ENCODE measurements around the gene SLC35E3. TPM values are rescaled to one million over a fixed set of nuclear protein-coding genes. Genes with fewer than 3 reads are reported as not detected.

The SLC35E3 gene
- total RNA-seq, 4 donors from 2014 or later, result 0.92 to 2.7 (median 1.6) TPM

GRCh38 chr12:68784015-68784414, 38.0 kb downstream of the SLC35E3 start:
- intact Hi-C loops (cut with DNase I; ENCODE audit: low total_unique reads) (no loop called here), in situ Hi-C loops (cut with MboI; ENCODE audit: low sequenced_read_pairs in 4 of 4) (no loop called here)
- H3K27ac ChIP-seq, result no peak overlapping the region
- no peak overlapping the region for H3K4me3 ChIP-seq
- H3K4me1 ChIP-seq, result peaks cover 3 to 4% of the 10 kb centered on the region in 2 donors
- no peak for TF ChIP-seq POLR2A (IDR thresholded peaks at IDR 0.05)
- no peak for TF ChIP-seq CTCF (IDR thresholded peaks at IDR 0.05 in 4 of 5, conservative IDR thresholded peaks at IDR 0.05 in 1 of 5)
- no peaks in the 10 kb centered on the region for H3K36me3 ChIP-seq
- peak; percentile 22 to 26 for ATAC-seq
- no peaks in the 10 kb centered on the region for H3K27me3 ChIP-seq
- H3K9me3 ChIP-seq, result no peaks in the 10 kb centered on the region
- no peak for DNase-seq

- intact Hi-C loops (cut with DNase I; ENCODE audit: low total_unique reads) (no loop called here), in situ Hi-C loops (cut with MboI; ENCODE audit: low sequenced_read_pairs in 4 of 4) (no loop called here)
- Histone ChIP-seq H3K27ac (no peak overlapping the region), H3K4me3 (no peak overlapping the region), H3K36me3 (no peaks in the 10 kb centered on the region), H3K4me1 (peaks cover 3 to 4% of the 10 kb centered on the region in 2 donors), H3K27me3 (no peaks in the 10 kb centered on the region), H3K9me3 (no peaks in the 10 kb centered on the region)
- no peak for DNase-seq
- ATAC-seq, result no peak
- TF ChIP-seq CTCF (IDR thresholded peaks at IDR 0.05 in 4 of 5, conservative IDR thresholded peaks at IDR 0.05 in 1 of 5) (no peak), POLR2A (IDR thresholded peaks at IDR 0.05) (no peak)
Measured at GRCh38 chr12:68785358-68785757, 39.4 kb downstream of the SLC35E3 start.

- in situ Hi-C loops (cut with MboI; ENCODE audit: low sequenced_read_pairs in 4 of 4), result no loop called here
- Histone ChIP-seq H3K4me3 (no peak overlapping the region), H3K36me3 (no peaks in the 10 kb centered on the region), H3K9me3 (no peaks in the 10 kb centered on the region), H3K27me3 (no peaks in the 10 kb centered on the region), H3K27ac (no peak overlapping the region), H3K4me1 (peaks cover 3 to 4% of the 10 kb centered on the region in 2 donors)
- intact Hi-C loops (cut with DNase I; ENCODE audit: low total_unique reads), result no loop called here
- no peak for TF ChIP-seq POLR2A (IDR thresholded peaks at IDR 0.05)
- ATAC-seq (no peak), DNase-seq (no peak)
Measured at GRCh38 chr12:68785823-68786222, 39.8 kb downstream of the SLC35E3 start.

- H3K9me3 ChIP-seq, result no peaks in the 10 kb centered on the region
- H3K4me3 ChIP-seq, result no peak overlapping the region
- no peak for TF ChIP-seq POLR2A (IDR thresholded peaks at IDR 0.05)
- no peak for TF ChIP-seq CTCF (IDR thresholded peaks at IDR 0.05 in 4 of 5, conservative IDR thresholded peaks at IDR 0.05 in 1 of 5)
- peak overlapping the region; percentile 16 to 37 (median 28) for H3K27ac ChIP-seq
- ATAC-seq (no peak), DNase-seq (no peak)
- no peaks in the 10 kb centered on the region for H3K27me3 ChIP-seq
- intact Hi-C loops (cut with DNase I; ENCODE audit: low total_unique reads) (no loop called here), in situ Hi-C loops (cut with MboI; ENCODE audit: low sequenced_read_pairs in 4 of 4) (no loop called here)
- H3K4me1 ChIP-seq, result peaks cover 3 to 4% of the 10 kb centered on the region in 2 donors
- no peaks in the 10 kb centered on the region for H3K36me3 ChIP-seq
Measured at GRCh38 chr12:68786929-68787328, 41.0 kb downstream of the SLC35E3 start.

GRCh38 chr12:68788554-68789143, 42.7 kb downstream of the SLC35E3 start:
- no peak for DNase-seq
- in situ Hi-C loops (cut with MboI; ENCODE audit: low sequenced_read_pairs in 4 of 4), result no loop called here
- intact Hi-C loops (cut with DNase I; ENCODE audit: low total_unique reads), result no loop called here

More at GRCh38 chr12:68788554-68789143, 42.7 kb downstream of the SLC35E3 start:
- H3K4me3 ChIP-seq, result no peak overlapping the region
- H3K27me3 ChIP-seq, result no peaks in the 10 kb centered on the region
- no peaks in the 10 kb centered on the region for H3K36me3 ChIP-seq
- H3K27ac ChIP-seq, result no peak overlapping the region
- peaks cover 3 to 4% of the 10 kb centered on the region in 2 donors for H3K4me1 ChIP-seq
- no peak for TF ChIP-seq POLR2A (IDR thresholded peaks at IDR 0.05)
- no peak for TF ChIP-seq CTCF (IDR thresholded peaks at IDR 0.05 in 4 of 5, conservative IDR thresholded peaks at IDR 0.05 in 1 of 5)
- ATAC-seq, result no peak
- H3K9me3 ChIP-seq, result no peaks in the 10 kb centered on the region
